Measurements from ENCODE around the gene ARL15.

Gene ARL15

DNA sequence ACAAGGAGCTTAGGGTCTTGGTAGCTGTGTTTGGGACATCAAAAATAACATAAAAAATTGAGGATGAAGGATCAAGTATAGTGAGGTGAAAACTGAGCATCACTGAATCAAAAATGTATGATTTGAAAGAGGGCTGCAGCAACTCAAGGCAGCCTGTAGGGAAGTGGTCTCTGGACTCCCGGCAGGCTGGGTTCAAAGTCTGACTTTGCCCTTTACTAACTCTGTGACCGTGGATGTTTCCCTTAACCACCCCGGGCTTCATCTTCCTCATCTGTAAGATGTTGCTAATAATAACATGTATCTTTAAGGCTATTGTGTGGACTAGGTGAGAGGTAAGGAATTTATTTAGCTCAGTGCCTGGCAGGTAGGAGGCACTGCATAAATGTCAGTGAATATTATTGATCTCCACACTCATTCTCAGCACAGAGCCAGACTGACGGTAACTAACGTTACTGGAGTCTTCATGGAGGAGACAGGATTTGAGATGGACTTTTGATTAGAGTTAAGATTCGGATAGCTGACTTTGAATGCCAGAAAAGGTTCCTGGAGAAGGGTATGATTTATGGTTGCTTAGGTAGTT lies 382.6 kb downstream of the ARL15 start:
- DNase-seq: no peak

DNA sequence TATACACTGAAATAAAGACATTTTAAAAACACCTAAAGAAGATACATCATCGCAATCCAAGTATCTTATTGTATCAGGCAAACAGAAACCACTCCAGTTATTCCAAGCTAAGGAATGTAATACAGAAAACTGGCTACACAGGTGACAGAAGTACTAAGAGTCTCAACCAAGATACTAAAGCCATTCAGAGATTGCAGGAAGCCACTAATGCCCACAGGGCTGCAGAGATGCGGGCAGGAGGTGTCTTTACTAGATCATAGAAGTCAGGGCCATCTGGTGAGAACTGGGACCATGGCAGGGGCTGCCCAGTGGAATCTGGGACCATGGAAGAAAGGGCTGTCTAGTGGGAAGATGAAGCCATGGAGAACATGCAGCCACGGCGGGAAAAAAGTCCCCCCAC lies 384.3 kb downstream of the ARL15 start:
- DNase-seq: no peak

DNA sequence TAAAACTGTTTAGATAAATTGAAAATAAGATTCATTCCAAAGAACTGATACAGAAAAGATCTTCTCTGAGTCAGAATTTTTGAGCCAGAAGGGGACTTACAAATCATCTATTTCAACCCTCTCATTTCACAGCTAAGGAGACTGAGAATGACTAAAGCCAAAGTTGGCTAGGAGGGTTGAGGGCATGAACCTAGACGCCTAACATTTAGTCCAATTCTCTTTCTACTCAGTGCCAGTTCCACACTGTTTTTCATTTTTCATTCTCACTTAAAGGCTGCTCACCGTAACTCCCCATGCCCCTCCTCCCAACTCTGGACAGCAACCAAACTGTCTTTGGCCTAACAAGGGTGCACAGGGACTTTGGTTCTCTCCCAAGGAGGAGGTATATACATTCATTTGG lies 386.0 kb downstream of the ARL15 start:
- no peak for DNase-seq

GRCh38 chr5:53923961-53924360 lies 386.4 kb downstream of the ARL15 start:
- DNase-seq: no peak

DNA sequence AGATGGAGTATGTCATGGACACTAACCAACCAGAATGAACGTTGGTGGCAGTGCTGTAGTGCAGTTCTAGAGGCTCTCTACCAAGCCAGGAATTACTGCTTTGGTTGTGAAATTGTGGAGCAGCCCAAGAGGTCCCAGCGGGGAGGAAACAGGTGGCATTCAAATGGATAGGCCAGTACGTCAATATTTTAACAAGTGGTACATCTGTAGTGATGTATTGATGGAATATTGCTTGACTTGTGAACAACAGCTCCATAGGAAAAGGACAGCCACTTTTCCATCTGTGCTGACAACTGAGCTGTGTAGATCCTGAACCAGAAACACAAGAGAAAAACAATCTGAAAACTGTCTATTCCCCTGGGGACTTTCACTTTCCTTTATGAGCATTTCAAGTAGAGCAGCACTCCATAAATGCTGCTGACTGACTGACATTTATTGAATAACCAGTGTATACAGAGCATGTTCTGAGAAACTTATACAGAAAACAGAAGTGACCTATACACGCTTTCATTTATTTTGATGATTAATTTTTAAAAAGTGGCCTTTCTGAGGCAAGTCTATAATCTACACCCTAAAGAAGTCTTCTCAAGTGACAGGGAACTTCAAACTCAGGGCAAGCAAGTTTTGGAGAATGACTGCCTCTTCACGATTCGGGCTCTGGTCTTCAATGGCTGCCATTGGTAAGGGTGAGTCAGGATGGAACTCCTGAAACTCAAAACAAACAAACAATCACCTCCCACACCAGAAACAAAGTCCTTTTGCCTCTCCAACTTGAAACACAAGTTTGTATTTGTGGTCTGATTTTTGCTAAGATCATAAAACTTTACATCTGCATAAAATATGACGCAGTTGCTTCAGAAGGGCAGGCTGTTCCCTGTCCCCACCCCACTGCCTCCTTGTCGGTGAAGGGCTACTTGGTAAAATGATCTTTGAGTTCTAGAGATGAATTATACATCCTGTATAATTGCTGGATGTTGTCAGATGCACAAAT lies 387.6 kb downstream of the ARL15 start:
- DNase-seq: no peak

DNA sequence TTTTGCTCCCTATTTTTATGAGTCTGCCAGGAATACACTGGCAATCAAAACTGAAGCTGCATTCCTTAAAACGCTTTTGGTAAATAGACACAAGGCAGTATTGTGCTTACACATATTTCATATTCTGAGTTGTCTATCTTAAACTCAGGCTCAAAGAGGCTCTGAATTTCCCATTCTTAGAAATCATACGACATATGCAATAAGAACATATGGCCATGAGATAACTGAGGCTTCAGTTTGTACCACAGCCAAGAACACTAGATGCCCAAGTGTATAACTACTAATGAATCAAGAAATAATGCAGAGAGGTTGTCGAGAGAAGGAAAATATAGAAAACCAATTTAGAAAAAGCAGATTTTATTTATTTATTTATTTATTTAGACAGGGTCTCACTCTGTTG lies 392.5 kb downstream of the ARL15 start:
- peak; percentile 89 for DNase-seq

GRCh38 chr5:53917095-53917494 lies 393.3 kb downstream of the ARL15 start:
- DNase-seq: peak; percentile 43

- peak; percentile 89 for DNase-seq
These were observed 395.3 kb downstream of the ARL15 start for GRCh38 chr5:53915120-53915519.

GRCh38 chr5:53913941-53914340 lies 396.4 kb downstream of the ARL15 start:
- DNase-seq: peak; percentile 25

DNA sequence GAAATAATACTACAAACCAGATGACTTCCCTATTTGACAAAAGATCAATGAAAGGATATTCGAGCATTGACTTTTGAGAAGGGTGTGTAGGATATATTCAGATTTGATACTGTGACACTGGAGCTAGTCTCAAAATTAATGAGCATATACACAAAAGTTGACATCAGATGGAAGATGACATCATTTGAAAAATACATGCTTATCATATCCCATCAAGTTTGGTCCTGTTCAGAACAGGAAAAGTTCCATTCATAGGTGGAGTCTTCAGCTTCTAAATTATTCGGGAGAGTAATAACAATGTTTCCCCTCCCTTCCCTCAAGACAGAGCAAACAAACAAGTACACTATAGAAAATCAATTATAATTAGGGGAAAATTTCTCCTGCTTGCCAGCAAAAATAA lies 401.6 kb downstream of the ARL15 start:
- no peak for DNase-seq

DNA sequence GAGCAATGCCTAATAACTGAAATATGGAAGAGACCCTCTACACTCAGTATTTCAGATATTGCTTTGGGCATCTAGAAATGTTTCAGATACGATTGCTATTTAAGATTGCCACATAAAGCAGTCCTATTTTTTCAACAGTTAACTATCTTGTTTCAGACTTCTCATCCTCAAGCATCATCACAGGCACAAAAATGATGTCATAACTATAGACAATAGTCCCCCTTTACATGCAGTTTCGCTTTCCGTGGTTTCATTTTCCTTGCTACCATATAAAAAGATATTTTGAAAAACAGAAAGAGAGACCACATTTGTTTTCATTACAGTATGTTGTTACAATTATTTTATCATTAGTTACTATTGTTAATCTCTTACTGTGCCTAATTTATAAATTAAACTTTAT lies 402.5 kb downstream of the ARL15 start:
- DNase-seq: no peak

- DNase-seq: no peak
These were observed 403.6 kb downstream of the ARL15 start for GRCh38 chr5:53906736-53907135.

- no peak for DNase-seq
These were observed 408.0 kb downstream of the ARL15 start for GRCh38 chr5:53902296-53902907.

DNA sequence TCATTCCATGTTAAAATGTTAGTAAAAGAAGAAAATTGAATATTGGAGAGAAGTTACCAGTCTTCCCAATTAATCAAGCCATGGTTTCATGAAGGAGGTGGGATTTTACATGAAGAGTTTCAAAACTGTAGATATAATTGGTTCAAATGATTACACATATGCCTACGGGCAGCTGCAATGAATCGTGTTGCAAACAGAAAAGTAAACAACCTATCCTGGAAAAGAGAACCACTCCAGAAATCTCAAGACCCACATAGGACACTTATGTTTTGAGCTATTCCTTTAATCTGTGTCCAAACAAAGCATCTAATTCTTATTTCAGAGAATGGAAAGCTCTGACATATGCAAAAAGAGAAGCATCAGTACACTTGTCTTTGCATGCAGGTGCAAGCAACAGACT lies 409.7 kb downstream of the ARL15 start:
- DNase-seq: no peak

DNA sequence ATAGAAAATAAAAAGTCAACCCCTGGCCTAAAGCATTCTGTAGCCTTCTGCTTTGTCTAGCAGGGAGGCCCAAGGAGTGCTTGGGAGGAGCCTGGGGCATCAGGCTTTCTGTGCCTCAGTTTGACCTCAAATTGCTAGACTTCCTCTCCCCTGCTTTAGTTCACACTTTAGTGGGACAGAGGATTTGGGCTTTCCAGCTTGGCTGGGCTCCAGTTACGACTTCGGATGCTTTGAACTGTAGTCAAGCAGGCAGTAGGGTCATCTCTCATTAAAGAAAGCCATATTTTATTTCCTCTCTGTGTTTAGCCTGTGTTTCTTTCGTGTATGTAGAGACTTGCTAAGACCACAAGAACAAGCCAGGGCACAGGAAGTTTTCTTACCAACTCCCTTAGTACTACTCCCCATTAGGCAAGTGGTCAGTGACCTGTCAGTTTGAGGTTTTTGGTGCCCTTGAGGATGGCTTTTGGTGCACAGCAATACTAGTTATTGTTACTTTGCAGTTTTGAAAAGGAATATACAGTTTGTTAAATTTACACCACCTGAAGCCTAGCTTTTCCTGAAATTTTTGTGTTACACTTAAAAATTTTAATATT lies 415.2 kb downstream of the ARL15 start:
- no peak for DNase-seq

GRCh38 chr5:53893626-53894025 lies 416.7 kb downstream of the ARL15 start:
- no peak for DNase-seq

GRCh38 chr5:53892224-53892623 lies 418.1 kb downstream of the ARL15 start:
- no peak for DNase-seq

DNA sequence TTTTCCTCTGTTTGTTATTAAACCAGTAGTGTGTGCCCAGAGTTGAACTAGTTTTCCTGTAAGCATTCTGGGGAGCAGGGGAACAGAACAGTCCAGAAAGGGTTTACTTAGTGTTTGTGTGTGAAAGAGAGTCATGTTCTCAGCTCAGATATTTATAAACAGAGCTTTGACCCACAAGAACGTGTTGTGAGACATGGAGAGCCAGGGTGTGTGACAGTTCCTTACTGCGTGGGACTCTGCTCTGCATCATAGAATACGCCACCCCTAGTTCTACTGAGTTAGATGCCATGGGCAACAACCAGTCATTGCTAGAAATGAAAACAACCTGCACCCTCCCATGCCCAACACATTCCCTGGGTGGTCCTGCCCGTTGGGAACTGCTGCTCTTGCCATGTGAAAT lies 419.2 kb downstream of the ARL15 start:
- DNase-seq: no peak

DNA sequence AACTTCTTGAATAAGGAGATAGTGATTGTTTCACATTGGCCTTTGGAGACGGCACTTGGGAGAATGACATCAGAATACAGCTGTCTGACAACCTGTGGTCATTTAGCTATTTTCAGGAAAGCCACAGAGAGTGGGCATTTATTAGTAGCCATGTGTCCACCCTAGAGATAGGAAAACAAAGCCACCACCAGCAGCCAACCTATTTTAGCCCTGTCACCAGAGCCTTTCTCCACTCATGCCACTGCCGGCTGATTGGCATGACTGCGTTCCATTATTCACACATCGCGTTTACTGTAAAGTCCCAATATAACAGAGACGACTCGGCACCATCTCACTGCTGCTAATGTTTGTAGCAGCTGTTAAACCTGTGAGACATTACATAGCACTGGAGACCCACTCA lies 419.9 kb downstream of the ARL15 start:
- DNase-seq: no peak

DNA sequence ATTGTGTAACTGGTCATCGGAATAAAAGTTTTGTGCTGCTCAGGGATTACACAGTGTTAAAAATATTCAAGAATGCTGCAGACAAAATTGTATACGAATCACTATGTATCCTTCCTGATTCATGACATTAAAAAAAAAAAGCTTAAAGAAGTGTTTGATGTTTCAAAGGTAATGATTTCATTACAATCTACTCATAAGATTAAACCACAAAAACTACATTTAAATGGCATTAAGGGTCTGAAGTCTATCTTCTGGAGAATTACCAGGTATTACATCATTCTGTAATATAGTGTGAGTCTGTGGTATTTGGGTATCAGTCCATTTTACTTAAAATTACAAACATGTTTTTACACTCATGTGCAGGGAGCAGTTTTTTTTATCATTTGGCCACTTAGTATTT lies 425.5 kb downstream of the ARL15 start:
- DNase-seq: no peak

GRCh38 chr5:53884417-53884816 lies 426.0 kb downstream of the ARL15 start:
- DNase-seq: no peak

- DNase-seq: no peak
These were observed 427.7 kb downstream of the ARL15 start for GRCh38 chr5:53882676-53883031.

GRCh38 chr5:53882006-53882675 lies 428.2 kb downstream of the ARL15 start:
- DNase-seq: no peak
